HG02852 (cell line): ENCODE measurements around the gene OR6C1.
"Not testable (repeated sequence)": the region's sequence is repeated elsewhere in the genome, so short reads cannot be mapped to it uniquely, and the experiment has no call there.

Experiments used
- ATAC-seq: cut with Tn5 transposase; IDR thresholded peaks from one replicate; pipeline ENCODE4 v1.9.1; 2021; ENCODE audit warnings: mild to moderate bottlenecking, moderate library complexity; ENCODE audit not compliant: unreplicated experiment

OR6C1 gene

DNA sequence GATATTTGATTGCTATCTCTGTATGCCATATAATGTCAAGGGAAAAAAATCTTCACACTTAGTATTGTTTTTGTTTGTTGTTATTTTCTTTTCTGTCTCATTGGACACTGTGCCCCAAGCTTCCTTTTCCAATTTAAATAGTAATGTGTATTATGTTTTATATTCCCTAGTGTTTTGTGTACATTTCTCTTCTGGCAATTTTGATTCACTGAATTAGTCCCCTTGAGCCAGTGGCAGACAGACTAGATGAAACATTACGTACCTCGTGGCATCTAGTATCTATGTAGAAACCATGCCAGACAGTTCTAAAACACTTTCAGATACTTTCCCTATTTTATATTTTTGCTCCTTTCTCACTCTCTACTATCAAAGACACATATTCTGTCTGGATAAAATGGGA lies at the start of gene OR6C1:
Gene OR6C1 (plus strand): TSS at position 301 of the 400 bp plus-strand sequence. CDS start 6,257 bp downstream, outside the sequence.
- ATAC-seq: no peak

DNA sequence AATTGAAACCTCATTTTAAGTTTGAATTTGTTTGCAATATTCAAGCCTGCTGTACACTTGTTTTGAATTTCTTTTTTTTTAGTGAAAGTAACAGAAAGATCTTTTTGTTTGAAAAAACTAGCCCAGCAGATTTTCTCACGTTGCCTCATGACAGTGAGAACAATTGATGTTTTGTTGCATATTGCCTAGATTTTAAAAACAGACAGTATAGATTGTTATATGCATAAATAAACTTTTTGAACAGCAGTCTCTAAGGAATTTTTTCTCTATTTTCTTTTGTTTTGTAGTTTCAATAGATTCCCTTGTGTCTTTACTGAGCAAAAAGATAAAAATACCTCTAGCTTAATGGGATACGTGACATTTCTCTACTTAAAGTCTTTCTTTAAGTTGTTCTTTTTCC lies 33.2 kb upstream of the OR6C1 start:
- no peak for ATAC-seq

DNA sequence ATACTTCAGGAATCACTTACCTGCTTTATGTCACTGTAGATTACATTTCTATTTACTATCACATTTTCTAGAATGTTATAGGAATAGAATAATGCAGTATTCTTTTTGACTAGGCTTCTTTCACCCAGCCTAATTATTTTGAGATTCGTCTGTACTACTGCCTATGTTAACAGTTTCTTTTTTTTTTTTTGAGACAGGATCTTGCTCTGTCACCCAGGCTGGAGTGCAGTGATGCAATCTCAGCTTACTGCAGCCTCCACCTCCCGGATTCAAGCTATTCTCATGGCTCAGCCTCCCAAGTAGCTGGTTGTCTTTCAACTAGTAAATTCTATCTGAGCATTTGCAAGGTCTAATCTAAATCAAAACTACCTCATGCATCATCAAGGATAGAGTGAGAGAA lies 24.1 kb upstream of the OR6C1 start:
- no peak for ATAC-seq

DNA sequence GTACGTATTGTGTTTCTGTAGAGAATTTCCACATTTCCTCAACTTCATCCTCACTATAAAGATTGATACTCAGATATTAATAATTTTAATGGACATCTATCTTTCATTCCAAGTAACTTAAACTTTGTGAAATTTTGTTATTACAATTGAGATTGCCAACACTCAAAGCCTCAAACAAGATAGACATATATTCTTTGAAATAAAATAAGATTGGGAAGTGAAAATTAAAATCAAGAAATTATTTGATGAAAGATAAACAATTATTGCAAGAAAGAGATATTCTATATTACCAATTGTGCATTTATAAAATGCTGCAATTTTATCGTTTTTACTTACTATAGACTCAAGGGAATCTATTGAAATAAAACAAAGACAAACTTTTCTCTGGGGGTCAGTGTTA lies 17.7 kb upstream of the OR6C1 start, which contains the start of gene OR6C6:
Gene OR6C6 (minus strand): TSS at position 101 of the 400 bp plus-strand sequence. CDS start 1,337 bp downstream, outside the sequence.
- no peak for ATAC-seq

DNA sequence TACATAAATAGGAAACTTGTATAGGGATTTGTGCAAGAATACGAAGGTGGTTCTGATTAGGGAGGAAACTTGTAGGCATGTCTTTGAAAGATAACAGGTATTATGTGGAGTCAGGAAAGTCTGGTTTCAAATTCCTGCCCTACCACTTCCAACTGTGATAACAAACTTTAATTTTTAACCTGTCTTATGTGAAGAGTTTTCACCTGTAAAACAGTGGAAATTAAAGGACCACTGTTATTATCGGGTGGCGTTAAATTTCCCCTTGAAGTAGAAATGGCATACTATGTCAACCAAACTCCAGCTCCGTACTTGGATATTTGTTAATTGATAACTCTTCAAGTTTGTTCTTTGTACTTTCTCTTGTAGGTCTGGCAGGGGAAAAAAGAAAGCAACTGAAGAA lies 6.1 kb downstream of the OR6C1 start:
- ATAC-seq: no peak

DNA sequence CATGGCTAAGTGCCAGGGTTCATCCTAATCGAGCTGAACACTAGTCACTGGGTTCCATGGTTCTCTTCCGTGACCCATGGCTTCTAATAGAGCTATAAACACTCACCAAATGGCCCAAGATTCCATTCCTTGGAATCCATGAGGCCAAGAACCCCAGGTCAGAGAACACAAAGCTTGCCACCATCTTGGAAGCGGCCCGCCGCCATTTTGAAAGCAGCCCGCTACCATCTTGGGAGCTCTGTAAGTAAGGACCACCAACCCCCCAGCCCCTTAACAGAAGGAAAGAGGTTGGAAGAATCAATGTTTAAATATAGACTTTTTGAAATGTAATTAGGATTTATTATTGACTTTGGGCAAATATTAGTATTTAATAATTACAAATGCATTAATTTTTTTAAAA lies 11.7 kb downstream of the OR6C1 start:
- not testable (repeated sequence) for ATAC-seq

DNA sequence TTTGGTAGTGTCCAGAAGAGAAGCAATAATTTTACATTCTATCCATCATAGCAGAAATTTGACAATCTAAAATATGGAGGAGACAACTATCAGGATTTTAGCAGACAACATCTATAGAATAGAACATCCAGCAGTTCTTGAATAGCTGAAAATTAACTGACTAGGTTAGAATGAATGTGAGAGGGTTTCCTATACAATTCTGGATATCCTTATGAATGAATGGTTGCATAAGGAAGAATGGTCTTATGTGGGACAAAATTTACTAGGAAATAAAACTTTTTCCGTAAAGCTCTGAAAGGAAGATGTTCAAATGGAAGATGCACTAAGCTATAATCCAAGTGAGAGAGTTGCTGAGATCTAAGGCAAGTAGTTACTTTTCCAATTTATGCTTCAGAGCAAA lies 16.3 kb downstream of the OR6C1 start, which contains the start of gene OR6C3:
Gene OR6C3 (plus strand): TSS at position 301 of the 400 bp plus-strand sequence. CDS start 955 bp downstream, outside the sequence.
- ATAC-seq: no peak

DNA sequence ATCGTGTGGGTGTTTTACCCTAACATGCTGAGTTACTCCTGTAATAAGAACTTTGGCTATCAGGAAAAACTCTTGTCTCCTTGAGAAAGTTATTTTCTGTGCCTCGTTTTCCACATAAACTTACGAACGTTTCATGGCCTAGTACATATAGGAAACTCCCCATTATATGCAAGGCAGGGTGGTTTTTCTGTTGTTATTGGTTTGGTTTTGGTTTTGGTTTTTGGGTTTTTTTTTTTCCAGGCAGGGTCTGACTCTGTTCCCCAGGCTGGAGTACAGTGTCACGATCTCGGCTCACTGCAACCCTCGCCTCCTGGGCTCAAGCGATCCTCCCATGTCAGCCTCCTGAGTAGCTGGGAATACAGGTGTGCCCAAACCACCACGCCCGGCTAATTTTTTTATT lies 21.9 kb downstream of the OR6C1 start:
- ATAC-seq: no peak

DNA sequence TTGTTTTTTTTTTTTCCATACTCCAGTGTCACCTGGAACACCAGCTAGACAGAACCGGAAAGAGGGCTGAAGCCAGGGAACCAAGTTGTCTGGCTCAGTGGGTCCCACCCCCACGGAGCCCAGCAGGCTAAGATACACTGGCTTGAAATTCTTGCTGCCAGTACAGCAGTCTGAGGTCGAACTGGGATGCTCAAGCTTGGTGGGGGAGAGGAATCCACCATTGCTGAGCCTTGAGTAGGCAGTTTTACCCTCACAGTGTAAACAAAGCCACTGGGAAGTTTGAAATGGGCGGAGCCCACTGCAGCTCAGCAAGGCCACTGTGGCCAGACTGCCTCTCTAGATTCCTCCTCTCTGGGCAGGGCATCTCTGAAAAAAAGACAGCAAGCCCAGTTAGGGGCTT lies 41.2 kb downstream of the OR6C1 start:
- not testable (repeated sequence) for ATAC-seq

DNA sequence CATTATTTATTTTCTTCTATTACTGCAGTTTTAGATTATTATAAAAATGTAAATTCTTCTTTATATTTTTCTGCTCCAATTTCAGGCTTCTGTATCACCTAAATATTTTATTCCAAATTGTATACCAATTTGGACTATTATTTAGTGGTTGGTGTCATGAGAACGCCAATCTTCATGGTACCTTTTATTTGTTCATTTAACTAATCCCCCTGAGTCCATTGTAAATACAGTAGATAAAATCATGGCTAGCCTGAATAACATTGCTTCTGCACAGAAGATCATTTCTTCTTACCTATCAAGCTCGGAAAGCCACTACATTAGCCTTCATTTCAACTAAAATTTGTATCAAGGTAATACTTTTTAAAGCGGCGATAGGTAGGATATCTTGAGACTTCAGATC lies 48.5 kb downstream of the OR6C1 start, which contains the start of gene OR6C75:
Gene OR6C75 (plus strand): TSS at position 301 of the 400 bp plus-strand sequence. CDS start 2,136 bp downstream, outside the sequence.
- ATAC-seq: no peak

DNA sequence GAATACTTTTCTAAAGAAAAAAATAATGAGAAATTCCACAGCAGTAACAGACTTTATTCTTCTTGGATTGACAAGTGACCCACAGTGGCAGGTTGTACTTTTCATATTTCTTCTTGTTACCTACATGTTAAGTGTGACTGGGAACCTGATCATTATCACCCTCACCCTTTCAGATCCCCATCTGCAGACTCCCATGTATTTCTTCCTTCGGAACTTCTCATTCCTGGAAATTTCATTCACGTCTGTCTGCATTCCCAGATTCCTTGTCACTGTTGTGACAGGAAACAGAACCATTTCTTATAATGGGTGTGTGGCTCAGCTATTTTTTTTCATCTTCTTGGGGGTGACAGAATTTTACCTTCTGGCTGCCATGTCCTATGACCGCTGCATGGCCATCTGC lies 50.9 kb downstream of the OR6C1 start:
- ATAC-seq: no peak
